Measurements from ENCODE around the gene ANKRD6.
"Not testable (repeated sequence)": the region's sequence is repeated elsewhere in the genome, so short reads cannot be mapped to it uniquely, and the experiment has no call there.

Gene ANKRD6

DNA sequence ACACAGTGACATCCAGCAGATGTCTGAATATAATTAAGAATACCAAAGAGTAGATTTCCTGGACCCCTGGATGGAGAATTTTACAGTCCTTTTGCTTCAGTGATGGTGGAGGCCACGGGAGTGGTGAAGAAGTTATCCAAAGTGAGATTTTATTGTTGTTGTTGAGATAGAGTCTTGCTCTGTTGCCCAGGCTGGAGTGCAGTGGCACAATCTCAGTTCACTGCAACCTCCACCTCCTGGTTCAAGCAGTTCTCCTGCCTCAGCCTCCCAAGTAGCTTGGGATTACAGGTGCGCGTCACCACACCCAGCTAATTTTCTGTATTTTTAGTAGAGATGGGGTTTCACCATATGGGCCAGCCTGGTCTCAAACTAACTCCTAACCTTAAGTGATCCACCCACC, 208.6 kb downstream of the ANKRD6 start:
- in situ Hi-C loops (cut with MboI; ENCODE audit: low sequenced_read_pairs) = not testable (repeated sequence)

DNA sequence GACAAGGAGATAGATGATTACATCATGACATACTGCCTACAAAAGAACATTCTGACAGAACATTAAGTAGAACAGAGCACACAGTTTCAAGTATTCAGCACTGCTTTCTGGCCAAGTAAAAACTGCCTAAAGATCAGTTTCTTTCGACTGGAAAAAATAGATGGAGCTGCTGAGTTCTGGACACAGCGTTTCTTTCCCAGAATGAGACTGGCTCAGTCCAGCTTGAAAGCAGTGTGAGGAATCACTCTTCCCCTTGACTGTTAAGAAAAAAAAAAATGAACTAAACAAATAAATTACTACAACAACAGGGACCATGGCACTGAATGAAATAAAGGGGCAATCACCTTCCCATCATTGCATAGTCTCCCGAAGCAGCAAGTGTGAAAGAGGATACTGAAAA, 210.0 kb downstream of the ANKRD6 start:
- in situ Hi-C loops (cut with MboI; ENCODE audit: low sequenced_read_pairs) = no loop called here

GRCh38 chr6:89643406-89643805, 210.5 kb downstream of the ANKRD6 start:
- in situ Hi-C loops (cut with MboI; ENCODE audit: low sequenced_read_pairs) = no loop called here

DNA sequence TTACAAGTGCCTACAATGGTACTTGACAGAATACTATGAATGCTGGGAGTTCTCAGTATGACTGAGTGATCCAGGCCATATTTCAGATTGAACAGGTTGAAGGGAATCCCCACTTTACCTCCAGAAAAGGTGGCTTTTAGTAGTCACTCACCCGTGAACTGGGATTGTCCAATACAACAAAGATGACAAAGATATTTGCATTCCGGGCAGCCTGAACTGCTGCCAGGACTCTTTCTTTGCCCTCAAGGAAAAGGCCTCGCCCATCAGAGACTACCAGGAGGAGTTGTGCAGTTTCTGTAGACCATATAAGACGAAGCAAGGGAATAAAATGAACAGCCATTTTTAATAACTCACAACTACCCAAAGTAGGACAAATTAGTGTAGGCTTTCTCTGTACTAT, 211.9 kb downstream of the ANKRD6 start:
- in situ Hi-C loops (cut with MboI; ENCODE audit: low sequenced_read_pairs) = no loop called here

- in situ Hi-C loops (cut with MboI; ENCODE audit: low sequenced_read_pairs) = no loop called here
Measured at GRCh38 chr6:89649682-89650081, 216.7 kb downstream of the ANKRD6 start.

- in situ Hi-C loops (cut with MboI; ENCODE audit: low sequenced_read_pairs) = no loop called here
Measured at GRCh38 chr6:89650579-89650978, 217.6 kb downstream of the ANKRD6 start.

- in situ Hi-C loops (cut with MboI; ENCODE audit: low sequenced_read_pairs) = no loop called here
Measured at GRCh38 chr6:89655122-89655521, 222.2 kb downstream of the ANKRD6 start.

GRCh38 chr6:89657445-89658158, 224.7 kb downstream of the ANKRD6 start:
- in situ Hi-C loops (cut with MboI; ENCODE audit: low sequenced_read_pairs) = no loop called here

- in situ Hi-C loops (cut with MboI; ENCODE audit: low sequenced_read_pairs) = no loop called here
Measured at GRCh38 chr6:89660981-89661380, 228.0 kb downstream of the ANKRD6 start.

DNA sequence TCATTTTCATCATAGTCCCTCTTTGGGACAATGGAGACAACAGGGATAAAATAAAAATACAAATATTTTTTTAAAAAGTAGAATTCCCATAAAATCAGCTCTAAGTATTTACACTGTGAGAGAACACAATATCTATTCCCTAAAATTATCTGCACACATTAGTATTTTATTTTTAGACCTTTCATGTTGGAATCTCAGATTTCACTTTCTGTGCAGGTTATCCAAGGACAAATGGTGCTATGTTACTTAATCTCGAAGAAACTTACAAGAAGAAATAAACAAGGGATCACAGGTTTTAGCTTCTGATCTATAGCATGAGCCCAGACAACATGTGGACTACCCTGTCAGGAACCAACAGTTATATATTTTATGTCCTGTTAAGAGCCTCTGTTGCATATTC, 228.6 kb downstream of the ANKRD6 start:
- in situ Hi-C loops (cut with MboI; ENCODE audit: low sequenced_read_pairs) = no loop called here

DNA sequence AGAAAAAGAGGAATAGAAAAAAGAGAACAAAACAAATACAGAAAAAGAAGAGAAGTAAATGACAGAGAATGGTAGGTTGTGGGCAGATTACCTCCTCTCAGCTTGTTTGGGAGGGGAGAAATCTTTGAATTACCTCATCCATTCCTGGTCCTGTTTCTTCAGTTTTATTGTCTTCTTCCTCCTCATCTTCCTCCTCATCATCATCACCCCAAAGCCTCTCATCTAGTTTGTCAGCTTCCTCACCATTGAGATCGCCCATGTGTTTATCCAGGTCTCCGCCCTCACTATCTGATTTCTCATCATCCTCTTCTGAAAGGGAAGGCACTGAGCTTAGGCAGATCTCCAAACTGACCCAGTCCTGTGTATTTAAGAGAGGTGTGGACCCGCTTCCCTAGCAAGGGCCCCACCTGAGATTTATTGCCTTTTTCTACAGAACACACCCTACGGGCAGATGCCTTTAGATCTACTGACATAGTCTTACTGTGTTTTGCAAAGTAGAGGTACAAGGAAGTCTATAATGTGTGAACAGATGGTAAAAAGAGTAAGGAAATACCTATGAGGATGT, 229.8 kb downstream of the ANKRD6 start:
- in situ Hi-C loops (cut with MboI; ENCODE audit: low sequenced_read_pairs) = no loop called here

DNA sequence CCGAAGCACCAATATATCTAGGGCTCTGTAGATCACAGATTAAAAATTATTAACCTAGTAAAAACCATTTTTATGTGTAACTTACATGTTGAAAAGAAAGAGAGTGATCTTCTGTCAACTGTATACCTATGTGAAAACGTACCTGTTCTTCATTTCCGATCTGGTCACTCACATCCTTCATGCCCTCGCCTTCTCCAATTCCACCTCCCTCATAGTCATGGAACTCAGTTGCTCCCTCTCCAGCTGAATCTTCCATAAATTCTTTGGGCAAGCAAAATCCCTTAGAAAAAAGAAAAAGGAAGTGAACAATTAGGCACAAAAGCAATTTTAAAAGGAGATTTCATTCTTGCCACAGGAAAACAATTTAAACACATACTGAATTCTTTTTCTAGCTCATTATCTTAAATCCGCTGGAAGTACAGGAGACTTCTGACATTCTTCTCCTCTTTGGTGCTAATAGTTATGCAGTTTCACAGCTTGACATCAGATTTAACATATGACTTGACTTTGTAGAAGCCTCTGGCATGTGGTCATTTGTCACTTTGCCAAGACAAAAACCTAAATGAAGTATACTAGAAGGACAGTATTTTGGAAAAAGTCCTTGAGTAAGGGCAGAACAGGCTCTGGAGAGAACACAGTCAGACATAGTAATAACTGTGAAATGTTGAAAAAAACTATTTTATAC, 235.1 kb downstream of the ANKRD6 start:
- in situ Hi-C loops (cut with MboI; ENCODE audit: low sequenced_read_pairs) = no loop called here

GRCh38 chr6:89669002-89669401, 236.1 kb downstream of the ANKRD6 start:
- in situ Hi-C loops (cut with MboI; ENCODE audit: low sequenced_read_pairs) = no loop called here

- in situ Hi-C loops (cut with MboI; ENCODE audit: low sequenced_read_pairs) = no loop called here
Measured at GRCh38 chr6:89670935-89671565, 238.1 kb downstream of the ANKRD6 start.

GRCh38 chr6:89675949-89676748, 243.2 kb downstream of the ANKRD6 start:
- in situ Hi-C loops (cut with MboI; ENCODE audit: low sequenced_read_pairs) = no loop called here

DNA sequence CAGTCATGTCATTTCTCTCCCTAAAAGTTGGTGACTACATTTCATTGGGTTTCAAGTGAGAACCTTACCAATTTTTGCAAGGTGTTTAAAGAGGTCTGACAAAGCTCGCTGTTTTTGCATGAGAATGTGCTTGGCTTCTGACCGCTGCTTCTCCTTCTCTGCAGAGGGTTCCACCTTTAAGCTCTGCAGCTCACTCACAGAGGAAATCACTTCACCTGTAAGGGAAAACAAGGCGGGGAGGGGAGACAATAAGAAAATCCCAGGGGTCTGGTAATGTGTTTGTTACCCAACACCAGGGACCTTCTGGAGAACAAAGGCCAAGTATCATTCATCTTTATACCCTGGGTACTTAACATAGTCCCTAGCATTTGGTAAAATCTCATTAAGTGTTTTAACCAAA, 245.6 kb downstream of the ANKRD6 start:
- in situ Hi-C loops (cut with MboI; ENCODE audit: low sequenced_read_pairs) = no loop called here

DNA sequence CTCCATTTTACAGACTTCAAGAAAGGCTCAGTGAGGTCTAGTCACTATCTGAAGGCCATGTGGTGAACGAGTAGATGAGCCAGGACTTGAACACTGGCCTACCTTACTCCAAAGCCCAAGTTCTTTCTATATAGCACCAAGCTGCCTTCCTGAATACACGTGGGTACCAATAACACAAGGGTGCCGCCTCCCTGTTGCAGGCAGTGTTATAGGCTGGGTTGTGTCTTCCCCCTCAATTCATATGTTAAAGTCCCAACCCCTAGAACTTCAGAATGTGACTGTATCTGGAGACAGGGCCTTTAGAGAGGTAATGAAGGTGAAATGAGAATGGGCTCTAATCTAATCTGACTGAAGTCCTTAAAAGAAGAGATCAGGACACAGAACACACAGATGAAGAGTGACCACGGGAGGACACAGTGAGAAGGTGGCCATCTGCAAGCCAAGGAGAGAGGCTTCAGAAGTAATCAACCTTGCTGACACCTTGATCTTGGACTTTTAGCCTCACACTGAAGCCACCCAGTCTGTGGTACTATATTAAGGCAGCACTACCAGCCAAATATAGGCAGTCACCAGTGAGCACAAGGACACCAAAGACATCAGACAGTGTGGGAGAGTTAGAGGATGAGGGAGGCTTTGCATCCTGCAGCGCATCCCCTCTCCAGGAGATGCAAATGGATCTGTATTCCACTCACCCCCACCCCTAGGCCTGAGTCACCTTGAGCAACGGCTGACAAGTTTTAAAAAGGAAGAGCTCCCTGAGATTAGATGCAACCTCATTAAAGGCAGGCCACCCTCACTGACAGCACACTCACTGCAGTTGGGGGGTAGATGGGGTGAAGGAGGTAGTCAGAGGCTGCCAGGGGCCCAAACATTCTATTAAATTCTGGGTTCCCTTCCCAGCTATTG, 246.5 kb downstream of the ANKRD6 start:
- in situ Hi-C loops (cut with MboI; ENCODE audit: low sequenced_read_pairs) = no loop called here

- in situ Hi-C loops (cut with MboI; ENCODE audit: low sequenced_read_pairs) = no loop called here
Measured at GRCh38 chr6:89680150-89680549, 247.2 kb downstream of the ANKRD6 start.

DNA sequence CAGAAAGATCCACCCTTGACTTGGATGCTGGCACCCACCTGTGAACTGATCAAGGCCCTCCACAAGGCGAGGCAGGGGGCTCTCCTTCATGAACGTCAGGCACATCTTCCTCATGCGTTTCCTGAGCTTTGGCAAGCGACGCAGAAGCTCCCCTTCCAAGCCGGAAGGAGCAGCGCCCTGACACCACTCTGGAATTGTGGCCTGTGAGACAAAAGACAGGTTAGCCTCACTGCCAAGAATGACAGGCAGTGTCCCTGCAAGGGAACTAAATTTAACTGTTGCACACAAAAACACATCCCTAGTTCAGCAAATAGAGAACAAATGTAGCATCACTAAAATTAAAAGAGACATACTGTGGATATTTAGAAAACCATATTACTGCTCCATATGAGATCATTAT, 247.6 kb downstream of the ANKRD6 start:
- in situ Hi-C loops (cut with MboI; ENCODE audit: low sequenced_read_pairs) = no loop called here

DNA sequence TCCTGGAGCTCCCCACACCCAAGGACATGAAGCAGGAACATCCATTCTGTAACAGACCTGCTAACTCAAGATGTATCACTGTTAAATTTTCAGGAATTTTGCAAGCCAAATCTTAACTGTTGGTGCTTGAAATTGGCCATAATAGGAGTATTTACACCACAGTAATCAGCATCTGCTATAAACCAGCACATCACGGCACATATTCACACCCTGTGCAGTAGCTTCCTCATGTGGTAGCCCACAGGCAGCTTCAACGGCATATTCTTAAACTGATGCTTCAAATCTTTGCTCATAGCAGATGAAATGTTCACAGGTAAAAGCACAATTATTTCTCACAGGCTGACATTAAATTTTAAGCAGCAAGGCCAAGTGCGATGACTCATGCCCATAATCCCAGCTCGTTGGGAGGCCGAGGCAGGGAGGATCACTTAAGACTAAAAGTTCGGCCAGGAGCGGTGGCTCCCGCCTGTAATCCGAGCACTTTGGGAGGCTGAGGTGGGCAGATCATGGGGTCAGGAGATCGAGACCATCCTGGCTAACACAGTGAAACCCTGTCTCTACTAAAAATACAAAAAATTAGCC, 249.1 kb downstream of the ANKRD6 start:
- in situ Hi-C loops (cut with MboI; ENCODE audit: low sequenced_read_pairs) = no loop called here

Data from HL-60/S4 treated with phorbol 12-myristate 13-acetate at 8.2 ng/mL for 4 days and 3 days (cell line).